Measurements from ENCODE around the gene LAMB1.
"Not testable (repeated sequence)": the region's sequence is repeated elsewhere in the genome, so short reads cannot be mapped to it uniquely, and the experiment has no call there.

The LAMB1 gene

DNA sequence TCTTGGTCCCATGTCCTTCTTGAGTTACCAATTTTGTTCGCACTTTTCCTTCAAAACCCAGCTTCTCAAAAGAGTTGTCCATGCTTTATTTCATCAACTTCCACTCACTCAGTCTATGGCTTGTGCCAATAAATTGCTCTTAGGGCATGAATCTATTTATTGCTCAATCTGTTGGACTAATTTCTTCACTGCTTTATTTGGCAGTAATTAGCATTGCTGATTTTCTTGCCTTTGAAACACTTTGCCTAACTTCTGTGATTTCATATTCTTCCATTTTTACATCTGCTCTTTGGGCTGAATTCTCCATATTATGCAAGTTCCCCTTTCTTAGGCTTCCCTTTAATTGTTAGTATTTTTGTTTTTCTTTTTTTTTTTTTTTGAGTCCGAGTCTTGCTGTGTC lies 95.2 kb downstream of the LAMB1 start:
- DNase-seq, result no peak
- in situ Hi-C loops (cut with HindIII; ENCODE audit: low pct_ligation_motif_present, low pct_unique_long_range_greater_than_20kb, low sequenced_read_pairs), result no loop called here

- in situ Hi-C loops (cut with HindIII; ENCODE audit: low pct_ligation_motif_present, low pct_unique_long_range_greater_than_20kb, low sequenced_read_pairs), result no loop called here
- peak; percentile 34 for DNase-seq
Measured at GRCh38 chr7:107902381-107902780, 100.6 kb downstream of the LAMB1 start.

DNA sequence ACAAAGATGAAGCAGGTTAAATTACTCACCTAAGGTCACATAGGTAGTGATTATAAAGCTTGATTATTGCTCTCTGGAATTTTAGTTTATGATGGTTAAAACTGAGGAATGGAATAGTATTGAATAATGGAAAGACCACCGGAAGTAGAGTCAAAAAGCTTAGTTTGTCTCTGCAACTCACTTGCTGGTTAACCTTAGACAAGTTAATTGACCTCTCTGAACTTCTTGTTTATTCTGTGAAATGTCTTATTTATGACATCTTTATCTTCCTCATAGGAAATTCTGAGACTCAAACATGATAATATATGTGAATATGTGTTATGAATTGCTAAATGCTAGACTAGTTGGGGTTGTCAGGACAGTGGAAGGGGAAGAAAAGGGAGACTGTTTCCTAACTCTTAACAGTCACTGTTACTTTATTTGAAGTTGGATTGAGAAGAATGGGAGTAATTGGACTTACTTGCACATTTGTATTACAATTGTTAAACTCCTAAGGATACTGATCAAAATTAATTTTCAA lies 102.4 kb downstream of the LAMB1 start:
- in situ Hi-C loops (cut with HindIII; ENCODE audit: low pct_ligation_motif_present, low pct_unique_long_range_greater_than_20kb, low sequenced_read_pairs), result no loop called here
- no peak for DNase-seq

DNA sequence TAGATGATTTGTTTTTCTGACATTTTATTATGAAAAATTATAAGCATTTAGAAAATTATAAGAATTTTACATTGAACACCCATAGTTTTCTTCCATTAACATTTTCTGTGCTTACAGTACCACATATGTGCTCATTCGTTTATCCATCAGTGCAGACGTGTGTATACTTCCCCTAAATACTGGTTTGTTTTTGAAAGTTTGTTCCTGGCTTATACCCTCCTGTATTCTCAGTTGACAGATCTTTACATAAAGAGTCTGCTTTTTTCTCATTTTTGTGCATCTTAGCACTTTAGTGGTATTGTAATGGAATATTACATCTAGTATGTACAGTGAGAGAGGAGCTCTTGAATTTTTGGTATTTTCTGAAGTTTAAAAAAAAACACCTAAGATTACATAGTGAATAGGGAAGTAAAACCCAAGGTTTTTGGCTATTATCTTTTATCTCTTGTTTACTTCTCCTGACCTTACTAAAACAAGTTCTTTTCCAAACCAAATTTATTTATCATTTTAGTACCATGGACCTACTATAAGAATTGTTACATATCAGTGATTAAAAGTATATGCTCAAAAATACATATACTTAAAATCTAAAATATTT lies 103.9 kb downstream of the LAMB1 start:
- in situ Hi-C loops (cut with HindIII; ENCODE audit: low pct_ligation_motif_present, low pct_unique_long_range_greater_than_20kb, low sequenced_read_pairs), result no loop called here
- no peak for DNase-seq

GRCh38 chr7:107892367-107892741 lies 110.6 kb downstream of the LAMB1 start:
- in situ Hi-C loops (cut with HindIII; ENCODE audit: low pct_ligation_motif_present, low pct_unique_long_range_greater_than_20kb, low sequenced_read_pairs), result not testable (repeated sequence)

GRCh38 chr7:107891636-107892366 lies 111.2 kb downstream of the LAMB1 start:
- in situ Hi-C loops (cut with HindIII; ENCODE audit: low pct_ligation_motif_present, low pct_unique_long_range_greater_than_20kb, low sequenced_read_pairs), result no loop called here
- peak; percentile 53 for DNase-seq

More at GRCh38 chr7:107892367-107892741, 110.6 kb downstream of the LAMB1 start:
- DNase-seq, result not testable (repeated sequence)

DNA sequence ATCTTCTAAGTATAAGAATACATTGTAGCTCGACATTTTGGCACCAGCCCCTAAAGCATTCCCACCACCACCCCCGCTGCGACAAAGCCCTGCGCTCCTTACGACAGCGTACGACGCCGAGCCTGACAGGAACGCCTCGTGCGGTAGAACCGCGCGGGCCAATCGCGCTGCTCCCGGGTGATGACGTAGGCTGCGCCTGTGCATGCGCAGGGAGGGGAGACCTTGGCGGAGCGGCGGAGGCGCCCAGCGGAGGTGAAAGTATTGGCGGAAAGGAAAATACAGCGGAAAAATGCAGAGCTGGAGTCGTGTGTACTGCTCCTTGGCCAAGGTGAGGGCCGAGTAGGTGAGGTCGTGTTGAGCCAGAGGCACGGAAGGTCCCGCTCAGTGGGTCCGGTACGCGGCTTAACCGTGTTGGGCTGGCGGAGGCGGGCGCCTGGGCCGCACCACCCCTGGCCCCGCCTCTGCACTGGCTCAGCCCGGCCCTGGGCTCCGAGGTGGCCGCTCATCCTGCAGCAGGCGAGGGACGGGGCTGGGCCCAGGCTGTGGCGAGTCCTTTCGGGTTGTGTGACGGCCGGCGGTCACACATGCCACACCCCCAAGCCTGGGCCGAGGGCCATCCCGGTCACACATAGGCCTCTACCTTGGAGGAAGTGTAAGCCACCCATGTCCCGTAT lies 111.9 kb downstream of the LAMB1 start, which contains the start of gene DLD:
Gene DLD (plus strand): TSS at position 222 of the 674 bp plus-strand sequence. CDS start 68 bp downstream, at position 290.
- in situ Hi-C loops (cut with HindIII; ENCODE audit: low pct_ligation_motif_present, low pct_unique_long_range_greater_than_20kb, low sequenced_read_pairs), result no loop called here
- peak; percentile 97 for DNase-seq

DNA sequence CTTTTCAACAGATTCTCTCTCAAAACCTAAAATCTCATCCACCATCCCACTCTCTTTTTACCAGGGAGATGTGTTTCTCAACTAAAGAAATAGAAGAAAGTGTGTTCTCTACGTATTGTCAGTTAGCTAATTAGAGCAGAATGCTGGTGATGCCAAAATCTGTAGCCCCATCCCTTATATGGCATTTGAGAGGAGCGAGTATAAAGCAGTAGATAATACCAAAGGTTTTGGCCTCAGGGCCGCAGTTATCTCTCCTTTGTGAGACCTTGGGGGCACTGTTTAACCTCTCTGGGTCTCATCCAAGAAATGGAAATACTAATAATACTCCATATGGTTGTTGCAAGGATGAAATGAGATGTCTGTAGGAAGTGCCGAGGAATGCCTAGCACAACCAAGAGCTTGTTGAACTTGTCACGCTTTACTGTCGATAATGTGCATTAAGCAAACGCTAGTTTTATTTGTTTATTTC lies 112.4 kb downstream of the LAMB1 start:
- in situ Hi-C loops (cut with HindIII; ENCODE audit: low pct_ligation_motif_present, low pct_unique_long_range_greater_than_20kb, low sequenced_read_pairs), result no loop called here
- no peak for DNase-seq

- DNase-seq, result no peak
- in situ Hi-C loops (cut with HindIII; ENCODE audit: low pct_ligation_motif_present, low pct_unique_long_range_greater_than_20kb, low sequenced_read_pairs), result no loop called here
Measured at GRCh38 chr7:107889992-107890391, 113.0 kb downstream of the LAMB1 start.

GRCh38 chr7:107887827-107888226 lies 115.1 kb downstream of the LAMB1 start:
- in situ Hi-C loops (cut with HindIII; ENCODE audit: low pct_ligation_motif_present, low pct_unique_long_range_greater_than_20kb, low sequenced_read_pairs); DNase-seq: not testable (repeated sequence)

DNA sequence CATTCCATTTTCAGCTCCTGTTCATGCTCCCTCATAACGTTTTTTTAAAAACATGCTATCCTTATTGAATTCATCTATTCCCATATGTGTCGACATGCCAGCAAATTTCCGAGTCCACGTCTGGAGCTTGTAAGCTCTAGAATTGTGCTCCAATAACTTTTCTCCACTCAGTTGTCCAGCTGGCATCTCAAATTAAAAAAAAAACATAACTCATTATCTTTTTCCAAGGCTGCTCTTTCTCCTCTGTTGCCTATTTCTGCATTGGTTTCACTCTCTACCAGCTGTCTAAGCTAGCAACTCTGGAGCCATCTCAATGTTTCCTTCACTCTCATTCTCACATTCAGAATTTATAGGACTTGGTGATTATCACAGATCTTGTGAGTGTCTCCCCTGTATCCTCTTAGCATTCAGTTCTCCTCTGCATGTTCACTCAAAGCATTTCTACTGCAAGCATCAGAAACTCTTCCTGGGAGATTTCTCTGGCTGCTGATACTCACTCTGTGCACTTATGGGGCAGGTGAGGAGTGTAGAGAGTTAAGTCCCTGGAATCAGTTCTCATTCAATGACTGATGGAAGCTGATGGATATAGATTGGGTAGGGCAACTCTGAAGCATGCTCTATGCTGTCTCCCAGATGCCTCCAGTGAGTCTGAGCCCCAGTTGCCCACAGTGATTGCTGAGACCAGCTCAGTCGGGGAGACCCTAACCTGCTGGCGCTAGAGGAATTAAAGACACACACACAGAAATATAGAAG lies 118.7 kb downstream of the LAMB1 start:
- no peak for DNase-seq
- in situ Hi-C loops (cut with HindIII; ENCODE audit: low pct_ligation_motif_present, low pct_unique_long_range_greater_than_20kb, low sequenced_read_pairs), result no loop called here

DNA sequence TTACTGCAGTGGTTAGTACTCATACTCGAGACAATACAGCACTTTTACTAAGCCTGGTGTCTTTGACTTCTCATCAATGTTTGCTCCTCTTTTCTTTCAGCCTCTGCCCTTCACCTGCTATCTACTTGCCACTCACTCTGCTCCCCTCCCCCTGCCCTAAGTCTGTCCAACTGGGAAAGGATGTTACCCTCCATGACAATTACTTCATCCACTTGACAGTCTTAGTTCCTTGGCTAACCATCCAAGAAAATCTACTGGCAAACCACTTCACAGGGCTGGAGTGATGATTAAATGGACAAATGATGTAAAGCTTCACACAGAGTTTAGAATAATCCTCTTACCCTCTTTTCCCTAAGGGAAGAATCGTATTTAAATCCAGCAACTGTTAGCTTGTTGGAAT lies 120.2 kb downstream of the LAMB1 start:
- in situ Hi-C loops (cut with HindIII; ENCODE audit: low pct_ligation_motif_present, low pct_unique_long_range_greater_than_20kb, low sequenced_read_pairs), result no loop called here
- peak; percentile 30 for DNase-seq

- in situ Hi-C loops (cut with HindIII; ENCODE audit: low pct_ligation_motif_present, low pct_unique_long_range_greater_than_20kb, low sequenced_read_pairs), result no loop called here
- DNase-seq, result peak; percentile 79
Measured at GRCh38 chr7:107879400-107880035, 123.4 kb downstream of the LAMB1 start.

GRCh38 chr7:107878636-107879035 lies 124.3 kb downstream of the LAMB1 start:
- DNase-seq, result no peak
- in situ Hi-C loops (cut with HindIII; ENCODE audit: low pct_ligation_motif_present, low pct_unique_long_range_greater_than_20kb, low sequenced_read_pairs), result no loop called here

DNA sequence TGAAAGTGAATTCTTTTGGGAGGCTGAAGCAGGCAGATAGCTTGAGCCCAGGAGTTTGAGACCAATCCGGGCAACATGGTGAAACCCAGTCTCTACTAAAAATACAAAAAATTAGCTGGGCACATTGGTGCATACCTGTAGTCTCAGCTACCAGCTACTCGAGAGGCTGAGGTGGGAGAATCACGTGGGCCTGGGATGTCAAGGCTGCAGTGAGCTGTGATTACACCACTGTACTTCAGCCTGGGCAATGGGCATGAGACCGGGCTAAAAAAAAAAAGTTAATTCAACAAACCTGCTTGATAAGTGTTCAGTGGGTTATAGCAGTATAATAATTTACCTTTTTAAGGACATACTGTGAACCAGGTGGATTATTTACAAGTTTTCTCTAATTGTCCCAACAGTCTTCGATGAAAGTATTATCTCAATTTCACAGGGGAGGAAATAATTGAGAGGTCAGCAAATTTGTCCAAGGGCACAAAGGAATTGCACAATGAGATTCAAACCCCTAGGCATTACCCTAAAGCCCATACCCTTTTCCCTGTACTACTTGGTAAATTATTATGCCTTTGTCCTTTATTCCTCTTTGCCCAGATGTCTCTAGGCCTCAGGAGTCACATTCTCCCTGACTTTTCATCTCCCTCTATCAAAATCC lies 125.1 kb downstream of the LAMB1 start:
- in situ Hi-C loops (cut with HindIII; ENCODE audit: low pct_ligation_motif_present, low pct_unique_long_range_greater_than_20kb, low sequenced_read_pairs), result no loop called here
- no peak for DNase-seq

DNA sequence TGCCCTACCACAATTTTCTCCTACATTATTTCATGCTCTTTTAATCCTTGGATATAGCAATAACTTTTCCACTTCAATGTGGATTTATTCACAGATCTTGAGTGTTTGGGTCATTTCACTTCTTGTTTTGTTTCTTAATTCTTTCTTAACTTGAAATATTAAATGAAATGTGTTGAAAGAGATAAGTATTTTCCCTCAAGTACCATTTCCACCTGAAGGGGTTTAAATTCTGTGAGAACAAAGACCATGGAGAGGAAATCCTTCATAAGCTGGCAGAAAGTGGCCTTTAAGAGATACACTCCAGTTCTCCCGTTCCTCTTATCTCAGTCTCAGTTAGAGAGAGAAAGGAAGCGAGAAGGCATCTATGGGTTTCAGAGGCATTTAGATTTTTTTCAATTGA lies 126.0 kb downstream of the LAMB1 start:
- DNase-seq, result no peak

GRCh38 chr7:107874605-107875446 lies 128.1 kb downstream of the LAMB1 start:
- in situ Hi-C loops (cut with HindIII; ENCODE audit: low pct_ligation_motif_present, low pct_unique_long_range_greater_than_20kb, low sequenced_read_pairs), result loop anchor here (25.0 kb wide), 1 partner anchor 113 kb away; no protein-coding TSS in a partner anchor
- DNase-seq, result peak; percentile 72

More for the DNA sequence above, 126.0 kb downstream of the LAMB1 start:
- in situ Hi-C loops (cut with HindIII; ENCODE audit: low pct_ligation_motif_present, low pct_unique_long_range_greater_than_20kb, low sequenced_read_pairs), result no loop called here
